Measurements from ENCODE around the gene ZNF44. TPM values are rescaled to one million over a fixed set of nuclear protein-coding genes. Genes with fewer than 3 reads are reported as not detected.
A peak's percentile ranks its signal among the peaks of the same experiment; 100 is the strongest.

The ZNF44 gene
- total RNA-seq, 6 experiments from 2014 or later = 6.6 to 7.6 (median 7.3) TPM

DNA sequence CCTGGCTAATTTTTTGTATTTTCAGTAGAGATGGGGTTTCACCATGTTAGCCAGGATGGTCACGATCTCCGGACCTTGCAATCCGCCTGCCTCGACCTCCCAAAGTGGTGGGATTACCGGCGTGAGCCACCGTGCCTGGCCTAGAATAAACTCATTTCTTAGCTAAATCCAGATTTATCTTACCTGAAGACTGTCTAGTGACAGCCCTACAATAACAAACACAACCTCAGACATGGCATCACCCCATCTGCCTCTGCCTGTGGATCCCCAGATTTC, 5.0 kb downstream of the ZNF44 start:
- Mint-ChIP-seq H3K9me3 (peaks cover 22% of the 10 kb centered on the region), H3K36me3 (ENCODE audit: low read depth) (peaks cover 38% of the 10 kb centered on the region), H3K27me3 (ENCODE audit: insufficient read depth) (peaks cover 2% of the 10 kb centered on the region), H3K4me3 (no peak overlapping the region), H3K27ac (peak overlapping the region; percentile 50; the same call in 1 of the 2 replicates), H3K4me1 (ENCODE audit: low read depth) (peaks cover 21% of the 10 kb centered on the region)
- no peak for DNase-seq
- TF ChIP-seq, protein P1, sequence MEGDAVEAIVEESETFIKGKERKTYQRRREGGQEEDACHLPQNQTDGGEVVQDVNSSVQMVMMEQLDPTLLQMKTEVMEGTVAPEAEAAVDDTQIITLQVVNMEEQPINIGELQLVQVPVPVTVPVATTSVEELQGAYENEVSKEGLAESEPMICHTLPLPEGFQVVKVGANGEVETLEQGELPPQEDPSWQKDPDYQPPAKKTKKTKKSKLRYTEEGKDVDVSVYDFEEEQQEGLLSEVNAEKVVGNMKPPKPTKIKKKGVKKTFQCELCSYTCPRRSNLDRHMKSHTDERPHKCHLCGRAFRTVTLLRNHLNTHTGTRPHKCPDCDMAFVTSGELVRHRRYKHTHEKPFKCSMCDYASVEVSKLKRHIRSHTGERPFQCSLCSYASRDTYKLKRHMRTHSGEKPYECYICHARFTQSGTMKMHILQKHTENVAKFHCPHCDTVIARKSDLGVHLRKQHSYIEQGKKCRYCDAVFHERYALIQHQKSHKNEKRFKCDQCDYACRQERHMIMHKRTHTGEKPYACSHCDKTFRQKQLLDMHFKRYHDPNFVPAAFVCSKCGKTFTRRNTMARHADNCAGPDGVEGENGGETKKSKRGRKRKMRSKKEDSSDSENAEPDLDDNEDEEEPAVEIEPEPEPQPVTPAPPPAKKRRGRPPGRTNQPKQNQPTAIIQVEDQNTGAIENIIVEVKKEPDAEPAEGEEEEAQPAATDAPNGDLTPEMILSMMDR (IDR thresholded peaks at IDR 0.05) = no peak

DNA sequence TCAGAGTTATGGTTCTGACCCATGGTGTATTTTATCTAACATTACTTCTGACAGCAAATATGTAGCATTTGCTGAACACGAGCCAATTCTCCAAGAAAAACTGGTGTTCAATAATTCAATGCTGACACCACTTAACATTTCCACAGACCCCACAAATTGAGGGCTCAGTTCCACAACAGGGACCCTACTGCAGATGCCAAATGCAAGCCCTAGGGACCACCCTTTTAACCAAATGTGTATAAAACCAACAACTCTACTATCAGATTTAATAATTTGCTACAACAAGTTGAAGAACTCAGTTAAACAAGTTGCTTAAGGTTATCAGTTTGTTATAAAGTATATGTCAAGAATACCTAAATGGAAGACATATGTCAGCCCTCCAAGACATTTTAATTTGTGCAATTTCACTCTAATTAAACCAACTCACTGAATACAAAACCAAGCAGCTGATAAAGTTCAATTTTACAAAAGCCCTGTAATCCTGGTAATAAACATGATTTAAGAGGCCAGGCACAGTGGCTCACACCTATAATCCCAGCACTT, 6.7 kb downstream of the ZNF44 start:
- Mint-ChIP-seq H3K4me3 (no peak overlapping the region), H3K36me3 (ENCODE audit: low read depth) (peaks cover 42% of the 10 kb centered on the region), H3K27me3 (ENCODE audit: insufficient read depth) (peaks cover 2% of the 10 kb centered on the region; the same call in 1 of the 2 replicates), H3K4me1 (ENCODE audit: low read depth) (peaks cover 21% of the 10 kb centered on the region), H3K9me3 (peaks cover 37% of the 10 kb centered on the region), H3K27ac (no peak overlapping the region)
- DNase-seq = no peak
- TF ChIP-seq, protein P1 (IDR thresholded peaks at IDR 0.05) = no peak

DNA sequence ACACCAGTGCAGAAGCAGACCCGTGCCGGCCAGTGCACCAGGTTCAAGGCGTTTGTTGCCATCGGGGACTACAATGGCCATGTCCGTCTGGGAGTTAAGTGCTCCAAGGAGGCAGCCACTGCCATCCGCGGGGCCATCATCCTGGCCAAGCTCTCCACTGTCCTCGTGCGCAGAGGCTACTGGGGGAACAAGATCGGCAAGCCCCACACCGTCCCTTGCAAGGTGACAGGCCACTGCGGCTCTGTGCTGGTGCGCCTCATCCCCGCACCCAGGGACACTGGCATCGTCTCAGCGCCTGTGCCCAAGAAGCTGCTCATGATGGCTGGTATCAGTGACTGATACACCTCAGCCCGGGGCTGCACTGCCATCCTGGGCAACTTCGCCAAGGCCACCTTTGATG, 10.1 kb downstream of the ZNF44 start:
- TF ChIP-seq, protein P1 (IDR thresholded peaks at IDR 0.05) = no peak
- H3K4me3 Mint-ChIP-seq = no peak overlapping the region
- DNase-seq = no peak
- peaks cover 2% of the 10 kb centered on the region; the same call in 1 of the 2 replicates for H3K27me3 Mint-ChIP-seq (ENCODE audit: insufficient read depth)
- H3K27ac Mint-ChIP-seq = no peak overlapping the region
- peaks cover 59% of the 10 kb centered on the region for H3K36me3 Mint-ChIP-seq (ENCODE audit: low read depth)
- H3K9me3 Mint-ChIP-seq = peaks cover 69% of the 10 kb centered on the region
- H3K4me1 Mint-ChIP-seq (ENCODE audit: low read depth) = peaks cover 9% of the 10 kb centered on the region

DNA sequence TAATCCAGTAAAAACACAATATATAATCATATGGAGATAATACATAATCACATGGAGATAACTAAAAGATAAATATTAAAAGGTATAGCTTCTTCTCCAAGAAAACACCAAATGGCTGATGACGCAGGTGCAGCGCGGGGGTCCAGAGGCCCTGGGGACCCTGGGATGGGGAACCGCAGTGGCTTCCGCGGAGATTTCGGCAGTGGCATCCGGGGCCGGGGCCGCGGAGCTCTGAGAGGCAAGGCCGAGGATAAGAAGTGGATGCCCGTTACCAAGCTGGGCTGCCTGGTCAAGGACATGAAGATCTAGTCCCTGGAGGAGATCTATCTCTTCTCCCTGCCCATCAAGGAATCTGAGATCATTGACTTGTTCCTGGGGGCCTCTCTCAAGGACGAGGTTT, 10.5 kb downstream of the ZNF44 start:
- H3K9me3 Mint-ChIP-seq = peaks cover 73% of the 10 kb centered on the region
- TF ChIP-seq, protein P1 (IDR thresholded peaks at IDR 0.05) = no peak
- peaks cover 5% of the 10 kb centered on the region for H3K4me1 Mint-ChIP-seq (ENCODE audit: low read depth)
- H3K36me3 Mint-ChIP-seq (ENCODE audit: low read depth) = peaks cover 60% of the 10 kb centered on the region
- H3K27ac Mint-ChIP-seq = no peak overlapping the region
- no peaks in the 10 kb centered on the region for H3K27me3 Mint-ChIP-seq (ENCODE audit: insufficient read depth)
- no peak for DNase-seq
- H3K4me3 Mint-ChIP-seq = no peak overlapping the region

DNA sequence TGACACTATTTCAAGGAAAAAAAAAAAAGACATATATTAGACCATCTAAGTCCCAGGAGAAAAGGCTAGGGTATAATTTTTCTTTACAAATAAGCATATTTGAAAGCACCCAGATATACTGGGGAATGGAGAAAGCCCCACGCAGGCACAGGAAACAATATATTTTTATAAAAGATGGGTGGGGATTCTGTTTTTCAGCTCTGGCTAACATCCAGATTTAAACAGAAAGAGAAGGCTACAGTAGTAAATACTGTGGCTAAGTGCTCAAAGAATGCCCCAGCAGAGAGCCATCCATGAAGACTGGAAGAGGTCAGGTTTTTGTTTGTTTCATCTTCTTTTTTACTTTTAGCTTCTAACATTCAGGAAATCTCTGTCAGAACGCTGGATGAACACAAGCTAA, 16.0 kb downstream of the ZNF44 start:
- no peak overlapping the region for H3K4me3 Mint-ChIP-seq
- peaks cover 95% of the 10 kb centered on the region for H3K9me3 Mint-ChIP-seq
- DNase-seq = no peak

More for the DNA sequence above, 16.0 kb downstream of the ZNF44 start:
- H3K36me3 Mint-ChIP-seq (ENCODE audit: low read depth) = peaks cover 89% of the 10 kb centered on the region
- H3K27ac Mint-ChIP-seq = no peak overlapping the region
- no peaks in the 10 kb centered on the region for H3K4me1 Mint-ChIP-seq (ENCODE audit: low read depth)
- H3K27me3 Mint-ChIP-seq (ENCODE audit: insufficient read depth) = no peaks in the 10 kb centered on the region; the same call in 1 of the 2 replicates
- TF ChIP-seq, protein P1 (IDR thresholded peaks at IDR 0.05) = no peak

All from HFFc6 (cell line).